Jurkat, Clone E6-1 (cell line): ENCODE measurements around the gene PALM.
A peak's percentile ranks its signal among the peaks of the same experiment; 100 is the strongest.

Experiments used
- DNase-seq: peaks from one replicate; pipeline ENCODE4 v3.0.0-alpha.2; 2011; ENCODE audit warnings: low read depth, low spot score
- H3K4me3 ChIP-seq: 2 replicates; pipeline ENCODE4 v1.5.1; 2011; ENCODE audit warnings: mild to moderate bottlenecking, low read length, control low read depth, moderate library complexity

PALM gene

DNA sequence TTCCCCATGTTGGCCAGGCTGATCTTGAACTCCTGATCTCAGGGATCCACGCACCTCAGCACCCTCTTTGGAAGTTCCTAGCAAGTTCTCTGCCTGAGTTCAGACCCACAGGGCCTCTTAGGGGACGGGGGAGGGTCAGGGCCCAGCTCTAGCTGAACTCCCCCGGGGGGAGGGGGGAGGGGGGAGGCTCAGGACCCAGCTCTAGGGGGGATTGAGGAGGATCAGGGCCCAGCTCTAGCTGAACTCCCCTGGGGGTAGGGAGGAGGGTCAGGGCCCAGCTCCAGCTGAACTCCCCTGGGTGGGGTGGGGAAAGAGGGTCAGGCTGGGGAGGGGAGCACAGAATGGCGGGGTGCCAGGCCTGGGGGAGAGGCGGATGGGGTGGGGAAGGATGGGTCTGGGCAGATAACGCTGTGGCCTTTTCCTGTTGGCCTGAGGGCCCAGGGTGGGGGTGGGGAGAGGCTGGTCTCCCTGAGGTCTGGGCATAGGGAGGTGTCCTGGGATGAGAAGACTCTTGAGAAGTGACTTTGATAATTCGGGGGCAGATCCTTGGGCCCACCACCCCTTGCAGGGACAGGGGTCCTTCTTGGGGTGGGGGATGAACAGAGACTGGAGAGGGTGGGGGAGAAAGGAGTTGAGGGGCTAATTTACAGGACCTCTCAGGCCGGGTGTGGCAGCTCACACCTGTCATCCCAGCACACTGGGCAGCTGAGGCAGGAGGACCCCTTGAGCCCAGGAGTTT is 83.0 kb downstream of the PALM start:
- H3K4me3 ChIP-seq: no peak overlapping the region
- DNase-seq: no peak

DNA sequence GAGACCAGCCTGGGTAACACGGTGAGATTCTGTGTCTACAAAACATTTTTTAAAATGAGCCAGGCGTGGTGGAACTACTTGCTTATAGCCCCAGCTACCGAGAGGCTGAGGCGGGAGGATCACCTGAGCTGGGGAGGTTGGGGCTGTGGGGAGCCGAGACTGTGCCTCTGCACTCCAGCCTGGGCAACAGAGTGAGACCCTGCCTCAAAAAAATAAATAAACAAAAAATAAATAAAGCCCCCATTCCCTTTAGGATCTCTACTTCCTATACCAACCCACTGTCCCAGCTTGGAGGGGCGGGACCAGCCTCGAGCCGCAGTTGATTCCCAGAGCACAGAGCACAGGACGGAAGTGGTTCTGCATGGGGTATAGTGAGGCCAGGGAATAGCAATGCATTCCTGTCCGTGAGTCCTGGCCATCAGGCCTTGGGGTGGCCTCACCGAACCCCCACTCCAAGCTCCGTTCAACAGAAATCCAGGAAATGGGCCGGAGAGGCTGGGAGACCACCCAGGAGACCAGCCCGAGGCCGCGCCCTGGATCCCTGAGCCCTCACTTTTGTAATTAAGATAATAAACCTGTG is 83.7 kb downstream of the PALM start:
- no peak for DNase-seq
- no peak overlapping the region for H3K4me3 ChIP-seq

DNA sequence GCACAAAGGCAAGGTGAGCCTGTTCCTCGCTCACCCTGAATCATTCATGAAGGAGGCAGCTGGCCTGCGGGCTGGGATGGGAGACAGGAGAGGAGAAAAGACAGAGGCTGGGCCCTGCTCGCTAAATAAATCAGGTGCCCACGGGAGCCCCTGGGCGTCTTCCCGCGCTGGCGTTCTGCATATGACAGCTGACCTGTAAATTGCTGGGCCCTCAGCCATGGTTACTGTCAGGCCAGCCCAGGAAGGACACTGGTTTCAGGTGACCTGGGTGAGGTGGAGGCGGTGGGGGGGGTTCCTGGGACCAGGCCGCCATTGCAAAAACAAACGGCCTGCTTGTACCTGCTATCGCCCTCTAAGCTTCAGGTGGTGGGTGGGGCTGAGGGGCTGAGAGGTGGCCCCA is 85.1 kb downstream of the PALM start:
- no peak overlapping the region for H3K4me3 ChIP-seq
- no peak for DNase-seq

DNA sequence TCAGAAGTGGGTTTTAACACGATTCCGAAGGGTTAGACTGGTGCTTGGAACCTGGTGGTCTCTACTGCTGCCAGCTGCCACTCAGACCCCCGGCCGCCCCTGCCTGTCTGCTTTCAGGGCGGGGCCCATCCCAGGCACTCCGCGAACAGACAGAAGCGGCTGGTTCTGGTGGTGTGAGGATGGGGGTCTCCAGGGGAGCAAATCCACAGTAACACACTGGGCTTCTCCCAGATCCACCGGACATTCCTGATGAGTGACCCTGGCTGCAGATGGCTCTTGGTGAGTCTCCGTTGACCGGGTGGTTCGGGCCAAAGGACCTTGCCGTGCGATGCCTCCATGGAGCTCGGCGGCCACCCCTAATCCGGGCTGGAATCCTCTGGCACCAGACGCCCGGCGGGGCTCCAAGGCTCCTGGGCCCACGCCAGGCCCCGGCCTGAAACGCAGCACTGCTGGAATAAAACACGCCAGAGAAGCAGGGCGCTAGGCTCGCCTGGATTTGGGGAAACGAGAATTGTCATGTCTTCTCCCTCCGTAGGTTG is 86.4 kb downstream of the PALM start:
- H3K4me3 ChIP-seq: no peak overlapping the region
- DNase-seq: no peak

DNA sequence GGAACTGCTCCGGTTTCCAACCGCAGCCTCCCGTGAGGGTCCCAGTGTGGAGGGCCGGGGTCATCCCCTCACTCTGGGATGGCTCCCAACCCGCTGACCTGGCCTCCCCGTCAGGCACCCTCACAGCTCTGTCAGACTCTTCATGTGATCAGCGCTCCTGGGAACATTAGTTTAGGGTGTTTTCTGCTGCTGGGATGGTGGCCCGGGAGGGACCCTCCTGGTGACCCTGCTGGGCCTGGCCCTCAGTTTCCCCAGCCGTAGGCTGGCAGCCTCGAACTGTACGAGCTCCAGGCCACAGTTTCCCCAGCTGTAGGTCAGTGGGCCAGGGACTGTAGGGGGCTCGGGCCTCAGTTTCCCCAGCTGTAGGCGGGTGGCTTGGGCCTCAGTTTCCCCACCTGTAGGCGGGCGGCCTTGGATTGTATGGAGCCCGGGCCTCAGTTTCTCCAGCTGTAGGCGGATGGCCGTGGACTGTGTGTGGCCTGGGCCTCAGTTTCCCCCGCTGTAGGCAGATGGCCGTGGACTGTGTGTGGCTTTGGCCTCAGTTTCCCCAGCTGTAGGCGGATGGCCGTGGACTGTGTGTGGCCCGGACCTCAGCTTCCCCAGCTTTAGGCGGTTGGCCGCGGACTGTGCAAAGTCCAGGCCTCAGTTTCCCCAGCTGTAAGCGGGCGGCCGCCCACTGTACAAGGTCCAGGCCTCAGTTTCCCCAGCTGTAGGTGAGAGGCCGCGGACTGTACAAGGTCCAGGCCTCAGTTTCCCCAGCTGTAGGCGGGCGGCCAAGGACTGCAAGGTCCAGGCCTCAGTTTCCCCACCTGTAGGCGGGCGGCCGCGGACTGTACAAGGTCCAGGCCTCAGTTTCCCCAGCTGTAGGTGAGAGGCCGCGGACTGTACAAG is 87.2 kb downstream of the PALM start:
- no peak for DNase-seq
- H3K4me3 ChIP-seq: peak overlapping the region; percentile 84

DNA sequence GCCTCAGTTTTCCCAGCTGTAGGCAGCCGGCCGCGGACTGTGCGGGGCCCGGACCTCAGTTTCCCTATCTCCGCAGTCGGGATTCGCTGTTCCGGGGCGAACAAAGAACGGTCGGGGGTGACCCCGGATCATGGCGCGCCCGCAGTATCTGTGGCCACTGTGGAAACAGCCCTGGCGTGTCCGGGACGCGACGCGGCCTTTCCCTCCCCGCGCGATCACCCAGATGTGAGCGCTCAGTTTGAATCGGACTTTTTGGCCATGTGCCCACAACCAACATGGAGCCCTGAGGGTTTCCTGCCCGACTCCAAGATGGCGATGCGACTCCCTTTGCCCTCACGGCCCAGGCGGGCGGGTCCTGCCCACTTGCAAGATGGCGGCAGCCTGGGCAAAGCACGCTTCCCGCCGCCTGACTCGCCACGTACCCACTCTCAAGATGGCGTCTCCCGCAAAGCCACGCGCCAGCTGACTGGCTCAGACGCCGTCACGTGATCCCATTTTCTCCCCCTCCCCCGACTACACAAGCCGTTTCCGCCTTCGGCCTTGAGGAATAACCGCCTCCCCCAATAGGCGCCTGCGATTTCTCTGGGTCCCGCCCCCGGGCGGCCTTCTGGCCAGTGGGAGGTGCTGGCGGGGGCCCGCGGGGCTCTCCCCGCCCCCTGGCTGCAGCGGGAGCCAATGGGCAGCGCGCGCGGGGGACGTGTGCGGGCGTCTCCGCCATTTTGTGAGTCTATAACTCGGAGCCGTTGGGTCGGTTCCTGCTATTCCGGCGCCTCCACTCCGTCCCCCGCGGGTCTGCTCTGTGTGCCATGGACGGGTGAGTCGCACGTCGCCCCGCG is 88.2 kb downstream of the PALM start, which contains the start of gene PTBP1:
PTBP1 (plus strand) TSS at position 761 of the 836 bp plus-strand sequence; CDS start at position 807, 46 bp downstream.
- peak; percentile 100 for DNase-seq
- H3K4me3 ChIP-seq: peak within 1 kb of the TSS; percentile 91
